DND-41 (cell line): Measurements from ENCODE around the gene TMEM106B.

Source experiments
- EZH2 ChIP-seq: IDR thresholded peaks from 3 replicates; pipeline ENCODE4 v1.6.1; 2012; ENCODE audit warnings: borderline replicate concordance, low read depth, mild to moderate bottlenecking, moderate library complexity, low read length, inconsistent platforms; ENCODE audit not compliant: severe bottlenecking
- TF ChIP-seq, protein P1 (sequence below): IDR thresholded peaks from 2 replicates; pipeline ENCODE4 v1.5.1; 2012; ENCODE audit warnings: borderline replicate concordance, low read length, moderate library complexity, mild to moderate bottlenecking; ENCODE audit not compliant: poor library complexity, severe bottlenecking; ENCODE audit errors: extremely low read depth

DNA sequence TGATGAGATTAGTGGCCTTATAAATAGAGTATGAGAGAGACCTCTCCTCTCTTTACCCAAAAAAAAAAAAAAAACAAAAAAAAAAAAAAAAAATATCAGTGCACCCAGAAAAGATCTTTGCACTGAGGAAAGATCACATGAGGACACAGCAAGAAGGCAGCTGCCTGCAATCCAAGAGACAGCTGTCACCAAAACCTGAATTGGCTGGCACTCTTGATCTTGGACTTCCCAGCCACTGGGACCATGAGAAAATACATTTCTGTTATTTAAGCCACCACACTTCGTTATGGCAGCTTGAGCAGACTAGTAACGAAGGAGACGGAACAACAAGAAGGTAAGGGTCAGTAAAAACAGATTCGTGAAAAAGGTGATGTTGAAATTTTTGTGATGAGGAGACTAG lies 47.0 kb downstream of the TMEM106B start:
- TF ChIP-seq, protein P1, sequence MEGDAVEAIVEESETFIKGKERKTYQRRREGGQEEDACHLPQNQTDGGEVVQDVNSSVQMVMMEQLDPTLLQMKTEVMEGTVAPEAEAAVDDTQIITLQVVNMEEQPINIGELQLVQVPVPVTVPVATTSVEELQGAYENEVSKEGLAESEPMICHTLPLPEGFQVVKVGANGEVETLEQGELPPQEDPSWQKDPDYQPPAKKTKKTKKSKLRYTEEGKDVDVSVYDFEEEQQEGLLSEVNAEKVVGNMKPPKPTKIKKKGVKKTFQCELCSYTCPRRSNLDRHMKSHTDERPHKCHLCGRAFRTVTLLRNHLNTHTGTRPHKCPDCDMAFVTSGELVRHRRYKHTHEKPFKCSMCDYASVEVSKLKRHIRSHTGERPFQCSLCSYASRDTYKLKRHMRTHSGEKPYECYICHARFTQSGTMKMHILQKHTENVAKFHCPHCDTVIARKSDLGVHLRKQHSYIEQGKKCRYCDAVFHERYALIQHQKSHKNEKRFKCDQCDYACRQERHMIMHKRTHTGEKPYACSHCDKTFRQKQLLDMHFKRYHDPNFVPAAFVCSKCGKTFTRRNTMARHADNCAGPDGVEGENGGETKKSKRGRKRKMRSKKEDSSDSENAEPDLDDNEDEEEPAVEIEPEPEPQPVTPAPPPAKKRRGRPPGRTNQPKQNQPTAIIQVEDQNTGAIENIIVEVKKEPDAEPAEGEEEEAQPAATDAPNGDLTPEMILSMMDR: no peak
- no peak for TF ChIP-seq EZH2
